SK-N-SH (cell line): ENCODE measurements around the gene PTPRF.

Experiments used
- POLR2AphosphoS5 ChIP-seq: IDR thresholded peaks from 2 replicates; pipeline ENCODE4 v1.6.1; 2012; ENCODE audit warnings: low read depth, low read length
- SIN3A ChIP-seq: IDR thresholded peaks from 2 replicates; pipeline ENCODE4 v1.6.1; 2012; ENCODE audit warnings: low read depth, mild to moderate bottlenecking, low read length, moderate library complexity, borderline replicate concordance
- TF ChIP-seq, protein P1 (sequence below): fragments of 200-600 bp; sonication (generic); IDR thresholded peaks from 2 replicates; pipeline ENCODE4 v1.6.1; 2017; ENCODE audit warnings: antibody characterized with exemption, mild to moderate bottlenecking, moderate library complexity
- TF ChIP-seq, protein P2 (sequence below): IDR thresholded peaks from 2 replicates; pipeline ENCODE4 v1.4.0; 2012; ENCODE audit warnings: low read depth, borderline replicate concordance
- TF ChIP-seq, protein P3 (sequence below): IDR thresholded peaks from 2 replicates; pipeline ENCODE4; 2012

DNA sequence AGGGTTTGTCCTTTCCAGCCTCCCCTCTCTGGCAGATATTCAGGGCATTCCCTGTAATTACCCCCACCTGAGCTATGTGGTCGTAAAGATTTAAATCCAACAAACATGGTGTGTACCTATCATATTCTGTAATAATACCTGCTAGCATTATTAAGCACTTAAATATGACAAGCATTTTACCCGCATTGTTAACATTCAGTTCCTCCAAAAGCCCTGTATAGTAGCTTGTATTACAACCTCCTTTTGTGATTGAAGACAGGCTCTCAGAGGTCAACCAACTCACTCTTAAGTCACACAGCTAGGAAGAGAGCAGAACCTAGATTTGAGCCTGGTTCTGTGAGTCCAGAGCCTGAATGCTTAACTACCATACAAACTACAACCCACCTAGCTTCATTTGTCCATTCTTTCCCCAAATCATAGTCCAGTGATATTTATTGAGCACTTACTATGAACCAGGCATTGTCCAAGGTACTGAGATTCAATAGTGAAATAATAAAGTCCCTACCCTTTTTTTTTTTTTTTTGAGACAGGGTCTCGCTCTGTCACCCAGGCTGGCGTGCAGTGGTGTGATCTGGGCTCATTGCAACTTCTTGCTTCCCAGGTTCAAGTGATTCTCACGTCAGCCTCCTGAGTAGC, 105.4 kb downstream of the PTPRF start:
- TF ChIP-seq, protein P1, sequence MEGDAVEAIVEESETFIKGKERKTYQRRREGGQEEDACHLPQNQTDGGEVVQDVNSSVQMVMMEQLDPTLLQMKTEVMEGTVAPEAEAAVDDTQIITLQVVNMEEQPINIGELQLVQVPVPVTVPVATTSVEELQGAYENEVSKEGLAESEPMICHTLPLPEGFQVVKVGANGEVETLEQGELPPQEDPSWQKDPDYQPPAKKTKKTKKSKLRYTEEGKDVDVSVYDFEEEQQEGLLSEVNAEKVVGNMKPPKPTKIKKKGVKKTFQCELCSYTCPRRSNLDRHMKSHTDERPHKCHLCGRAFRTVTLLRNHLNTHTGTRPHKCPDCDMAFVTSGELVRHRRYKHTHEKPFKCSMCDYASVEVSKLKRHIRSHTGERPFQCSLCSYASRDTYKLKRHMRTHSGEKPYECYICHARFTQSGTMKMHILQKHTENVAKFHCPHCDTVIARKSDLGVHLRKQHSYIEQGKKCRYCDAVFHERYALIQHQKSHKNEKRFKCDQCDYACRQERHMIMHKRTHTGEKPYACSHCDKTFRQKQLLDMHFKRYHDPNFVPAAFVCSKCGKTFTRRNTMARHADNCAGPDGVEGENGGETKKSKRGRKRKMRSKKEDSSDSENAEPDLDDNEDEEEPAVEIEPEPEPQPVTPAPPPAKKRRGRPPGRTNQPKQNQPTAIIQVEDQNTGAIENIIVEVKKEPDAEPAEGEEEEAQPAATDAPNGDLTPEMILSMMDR: no peak
- TF ChIP-seq, protein P2, sequence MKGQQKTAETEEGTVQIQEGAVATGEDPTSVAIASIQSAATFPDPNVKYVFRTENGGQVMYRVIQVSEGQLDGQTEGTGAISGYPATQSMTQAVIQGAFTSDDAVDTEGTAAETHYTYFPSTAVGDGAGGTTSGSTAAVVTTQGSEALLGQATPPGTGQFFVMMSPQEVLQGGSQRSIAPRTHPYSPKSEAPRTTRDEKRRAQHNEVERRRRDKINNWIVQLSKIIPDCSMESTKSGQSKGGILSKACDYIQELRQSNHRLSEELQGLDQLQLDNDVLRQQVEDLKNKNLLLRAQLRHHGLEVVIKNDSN: no peak
- no peak for TF ChIP-seq POLR2AphosphoS5
- no peak for TF ChIP-seq SIN3A
- TF ChIP-seq, protein P3, sequence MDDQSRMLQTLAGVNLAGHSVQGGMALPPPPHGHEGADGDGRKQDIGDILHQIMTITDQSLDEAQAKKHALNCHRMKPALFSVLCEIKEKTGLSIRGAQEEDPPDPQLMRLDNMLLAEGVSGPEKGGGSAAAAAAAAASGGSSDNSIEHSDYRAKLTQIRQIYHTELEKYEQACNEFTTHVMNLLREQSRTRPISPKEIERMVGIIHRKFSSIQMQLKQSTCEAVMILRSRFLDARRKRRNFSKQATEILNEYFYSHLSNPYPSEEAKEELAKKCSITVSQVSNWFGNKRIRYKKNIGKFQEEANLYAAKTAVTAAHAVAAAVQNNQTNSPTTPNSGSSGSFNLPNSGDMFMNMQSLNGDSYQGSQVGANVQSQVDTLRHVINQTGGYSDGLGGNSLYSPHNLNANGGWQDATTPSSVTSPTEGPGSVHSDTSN: no peak
